GM21515 (cell line): ENCODE results near the gene NFATC1.

Experiments
- ATAC-seq: cut with Tn5 transposase; IDR thresholded peaks from one replicate; pipeline ENCODE4 v1.9.1; 2021; ENCODE audit not compliant: unreplicated experiment

NFATC1 gene

GRCh38 chr18:79421275-79421857, 25.6 kb downstream of the NFATC1 start:
- ATAC-seq, result no peak

GRCh38 chr18:79422022-79422782, 26.5 kb downstream of the NFATC1 start:
- peak; percentile 73 for ATAC-seq

- ATAC-seq, result no peak
These were observed 27.0 kb downstream of the NFATC1 start for GRCh38 chr18:79422783-79423165.

- no peak for ATAC-seq
These were observed 27.7 kb downstream of the NFATC1 start for GRCh38 chr18:79423211-79424007.

GRCh38 chr18:79424008-79424565, 28.4 kb downstream of the NFATC1 start:
- no peak for ATAC-seq

- no peak for ATAC-seq
These were observed 29.3 kb downstream of the NFATC1 start for GRCh38 chr18:79424880-79425568.

- no peak for ATAC-seq
These were observed 29.8 kb downstream of the NFATC1 start for GRCh38 chr18:79425569-79425886.

- ATAC-seq, result no peak
These were observed 30.9 kb downstream of the NFATC1 start for GRCh38 chr18:79426376-79427300.

GRCh38 chr18:79427368-79428225, 31.9 kb downstream of the NFATC1 start:
- ATAC-seq, result no peak

- no peak for ATAC-seq
These were observed 32.6 kb downstream of the NFATC1 start for GRCh38 chr18:79428287-79428686.

GRCh38 chr18:79429381-79429780, 33.7 kb downstream of the NFATC1 start:
- ATAC-seq, result no peak

- ATAC-seq, result no peak
These were observed 34.1 kb downstream of the NFATC1 start for GRCh38 chr18:79429785-79430281.

GRCh38 chr18:79432376-79433120, 36.8 kb downstream of the NFATC1 start:
- no peak for ATAC-seq

- ATAC-seq, result no peak
These were observed 37.7 kb downstream of the NFATC1 start for GRCh38 chr18:79433431-79433830.

- ATAC-seq, result no peak
These were observed 39.1 kb downstream of the NFATC1 start for GRCh38 chr18:79434607-79435401.

- ATAC-seq, result no peak
These were observed 41.0 kb downstream of the NFATC1 start for GRCh38 chr18:79436556-79437275.
